Right kidney (tissue), 1 donor: ENCODE measurements around the gene PRIMA1.

Experiments
- DNase-seq: peaks from one replicate; pipeline ENCODE4 v3.0.0-alpha.2; 2016

The PRIMA1 gene

DNA sequence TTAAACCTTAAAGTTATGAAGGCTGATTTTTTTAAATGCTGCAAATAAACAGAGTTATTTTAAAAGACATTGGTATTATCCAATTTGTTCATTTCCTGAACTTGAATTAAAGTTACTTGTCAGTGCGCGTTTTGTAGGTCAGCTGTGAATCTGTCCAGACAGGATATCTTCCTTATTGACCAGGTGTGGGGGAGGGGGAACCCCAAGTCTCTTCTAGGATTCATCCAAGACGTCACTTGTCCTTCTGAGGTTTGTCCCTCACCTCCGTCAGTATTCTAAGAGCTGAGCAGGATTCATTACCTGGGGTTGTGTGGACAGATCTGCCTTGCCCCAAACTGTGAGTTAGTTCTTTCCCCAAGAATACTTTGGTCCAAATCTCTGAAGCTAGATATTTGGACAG is 8.8 kb upstream of the PRIMA1 start:
- DNase-seq = no peak

DNA sequence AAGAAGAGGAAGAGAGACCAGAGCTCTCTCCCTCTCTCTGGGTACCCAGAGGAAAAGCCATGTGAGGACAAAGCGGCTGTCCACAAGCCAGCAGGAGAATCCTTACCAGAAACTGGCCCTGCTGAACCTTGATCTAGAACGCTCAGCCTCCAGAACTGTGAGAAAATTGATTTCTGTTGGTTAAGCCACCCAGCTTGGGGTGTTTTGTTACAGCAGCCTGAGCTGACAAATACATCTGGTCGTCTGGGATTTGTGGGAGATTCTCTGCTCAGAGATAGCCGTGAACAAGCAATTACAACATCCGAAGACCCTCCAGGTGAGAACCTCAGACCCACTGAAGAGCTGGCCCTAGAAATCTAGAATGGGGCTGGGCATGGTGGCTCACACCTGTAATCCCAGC is 6.5 kb upstream of the PRIMA1 start:
- no peak for DNase-seq

DNA sequence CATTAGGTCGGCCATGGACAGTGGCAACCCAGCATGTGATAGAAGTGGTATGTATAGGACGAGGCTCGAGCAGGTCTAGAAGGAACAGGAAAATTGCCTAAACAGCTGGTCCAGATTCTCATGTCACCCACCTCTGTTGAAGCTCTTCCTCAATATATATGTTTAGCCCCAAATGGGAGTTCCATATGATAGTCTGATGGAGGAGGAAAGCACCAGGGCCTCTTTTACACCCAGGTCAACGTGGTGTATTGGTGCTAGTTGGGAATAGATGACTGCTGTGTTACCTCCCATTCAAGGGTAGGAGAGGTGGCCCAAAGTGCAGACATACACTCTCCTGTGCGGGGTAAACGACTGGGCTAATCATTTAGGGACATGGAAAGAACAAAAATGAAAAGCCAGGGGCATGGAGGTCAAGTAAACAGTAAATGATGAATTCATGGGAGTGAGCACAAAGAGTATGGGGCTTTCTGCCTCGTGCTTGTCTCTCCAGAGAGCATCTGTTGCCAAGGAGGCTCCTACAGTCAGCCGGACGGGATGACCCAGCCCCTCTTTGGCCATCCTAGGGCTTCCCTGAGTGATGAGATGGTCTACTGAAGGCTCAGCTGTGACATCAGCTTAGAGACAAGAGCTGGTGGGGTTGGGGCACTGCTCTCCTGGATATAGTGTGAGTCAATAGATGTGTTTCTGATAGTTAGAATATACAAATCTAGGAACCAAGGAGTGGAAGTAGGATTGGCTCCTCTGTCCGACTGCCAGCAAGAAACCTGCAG is 5.5 kb upstream of the PRIMA1 start:
- no peak for DNase-seq

DNA sequence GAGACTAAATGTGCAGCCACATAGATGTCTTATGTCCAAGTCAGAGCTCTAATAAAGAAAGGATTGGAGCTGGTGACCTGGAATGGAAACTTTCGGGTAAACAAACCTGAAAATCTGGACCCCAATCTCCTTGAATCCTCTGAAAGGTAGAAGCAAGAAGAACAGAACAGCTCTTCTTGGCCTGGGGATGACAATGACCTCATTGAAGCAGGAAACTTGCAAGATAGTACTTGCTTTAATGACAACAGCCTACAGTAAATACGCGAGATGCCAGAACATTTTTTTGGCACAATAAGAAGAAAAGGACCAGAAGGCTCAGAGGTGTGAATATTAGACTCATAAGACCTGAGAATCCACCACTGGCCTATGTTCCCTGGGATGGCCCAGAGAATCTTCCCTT is 4.1 kb upstream of the PRIMA1 start:
- no peak for DNase-seq

DNA sequence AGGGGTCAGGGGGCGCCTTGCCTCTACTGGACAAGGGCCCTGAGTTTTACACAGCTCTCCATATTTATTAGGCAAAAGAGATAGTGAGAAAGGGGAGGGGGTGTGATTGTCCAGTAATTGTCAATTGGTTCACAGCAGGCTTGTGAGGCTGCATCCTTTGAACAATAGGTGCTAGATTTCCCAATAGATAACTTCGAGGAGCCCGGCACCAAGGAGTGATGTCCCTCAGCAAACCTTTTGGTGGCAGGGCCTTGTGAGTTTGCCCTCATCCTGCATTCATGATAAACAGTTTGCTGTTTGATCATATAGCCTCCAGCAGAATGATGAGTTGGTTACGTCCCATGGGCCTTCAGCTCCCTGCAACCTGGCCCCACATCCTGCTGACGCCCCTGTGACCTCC is 2.7 kb upstream of the PRIMA1 start:
- no peak for DNase-seq

DNA sequence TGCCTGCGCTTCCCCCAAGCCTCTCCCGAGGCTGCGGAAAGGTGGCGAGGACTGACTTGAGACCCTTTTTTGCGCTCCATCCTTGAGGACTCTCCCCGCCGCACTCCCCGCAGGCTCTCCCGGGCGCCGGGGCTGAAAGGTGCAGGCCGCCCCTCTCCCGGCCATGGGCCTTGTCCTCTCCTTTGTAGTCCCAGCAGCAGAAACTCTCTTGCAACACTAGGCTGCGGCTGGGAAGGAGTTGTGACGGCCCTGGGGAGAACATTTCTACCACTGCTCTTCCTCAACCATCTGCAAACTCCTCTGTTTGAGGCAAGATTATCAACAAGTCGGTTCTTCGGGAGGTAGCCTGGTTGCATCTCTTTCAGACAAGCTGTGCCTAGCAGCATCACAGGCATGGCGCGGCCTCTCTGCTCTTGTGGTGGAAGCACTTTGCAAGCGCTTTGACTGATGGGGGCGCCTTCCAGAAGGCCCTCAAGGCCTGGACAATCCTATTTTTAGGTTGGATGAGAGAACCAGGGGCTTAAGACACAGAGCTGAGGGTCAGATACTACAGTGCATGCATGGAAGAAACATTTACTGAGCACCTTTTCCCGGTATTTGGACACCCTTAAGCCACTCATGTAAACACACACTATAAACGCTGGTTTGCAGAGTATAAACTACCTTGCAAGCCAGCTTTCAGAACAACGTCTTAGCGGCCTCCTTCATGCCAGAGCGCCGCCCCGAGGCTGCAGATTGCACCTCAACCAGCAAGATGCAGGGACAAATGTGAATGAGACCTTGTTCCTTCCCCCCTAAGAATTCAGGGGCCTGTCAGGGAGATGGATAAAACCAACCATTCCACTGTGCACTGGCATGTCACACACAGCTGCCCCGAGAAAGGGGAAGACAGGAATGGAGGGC is 1.2 kb upstream of the PRIMA1 start:
- DNase-seq = peak; percentile 65

DNA sequence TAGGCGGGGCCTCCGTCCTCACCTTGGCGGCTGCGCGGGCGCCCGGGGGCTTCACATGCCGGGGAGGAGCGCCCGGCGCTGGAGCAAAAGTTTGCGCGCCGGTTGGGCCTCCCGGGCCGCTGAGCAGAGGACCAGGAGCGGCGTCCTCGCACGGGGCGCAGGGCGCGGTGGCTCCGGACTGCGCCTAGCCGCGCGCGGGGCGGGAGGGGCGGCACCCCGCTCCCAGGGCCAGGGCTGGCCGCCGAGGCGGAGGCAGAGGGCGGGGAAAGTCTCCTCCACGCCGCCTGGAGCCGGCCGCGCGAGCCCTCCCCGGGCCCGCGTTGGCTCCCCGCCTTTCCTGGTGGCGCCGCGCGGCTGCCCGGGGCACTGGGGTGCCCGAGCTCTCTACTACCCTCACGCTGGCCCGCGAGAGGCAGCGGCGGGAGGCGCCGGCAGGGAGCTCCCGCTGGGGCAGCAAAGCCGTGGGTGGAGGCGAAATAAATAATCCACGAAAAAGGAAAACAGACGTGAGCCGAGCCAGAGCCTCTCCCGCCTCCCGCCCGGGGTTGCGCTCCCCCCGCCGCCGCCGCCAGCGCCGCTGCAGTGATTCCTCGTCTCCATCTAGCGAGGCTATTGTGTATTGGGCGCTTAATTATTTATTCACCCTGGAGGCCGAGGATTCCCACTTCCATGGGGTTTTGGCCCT is 400 bp upstream of the PRIMA1 start:
- DNase-seq = peak; percentile 80

DNA sequence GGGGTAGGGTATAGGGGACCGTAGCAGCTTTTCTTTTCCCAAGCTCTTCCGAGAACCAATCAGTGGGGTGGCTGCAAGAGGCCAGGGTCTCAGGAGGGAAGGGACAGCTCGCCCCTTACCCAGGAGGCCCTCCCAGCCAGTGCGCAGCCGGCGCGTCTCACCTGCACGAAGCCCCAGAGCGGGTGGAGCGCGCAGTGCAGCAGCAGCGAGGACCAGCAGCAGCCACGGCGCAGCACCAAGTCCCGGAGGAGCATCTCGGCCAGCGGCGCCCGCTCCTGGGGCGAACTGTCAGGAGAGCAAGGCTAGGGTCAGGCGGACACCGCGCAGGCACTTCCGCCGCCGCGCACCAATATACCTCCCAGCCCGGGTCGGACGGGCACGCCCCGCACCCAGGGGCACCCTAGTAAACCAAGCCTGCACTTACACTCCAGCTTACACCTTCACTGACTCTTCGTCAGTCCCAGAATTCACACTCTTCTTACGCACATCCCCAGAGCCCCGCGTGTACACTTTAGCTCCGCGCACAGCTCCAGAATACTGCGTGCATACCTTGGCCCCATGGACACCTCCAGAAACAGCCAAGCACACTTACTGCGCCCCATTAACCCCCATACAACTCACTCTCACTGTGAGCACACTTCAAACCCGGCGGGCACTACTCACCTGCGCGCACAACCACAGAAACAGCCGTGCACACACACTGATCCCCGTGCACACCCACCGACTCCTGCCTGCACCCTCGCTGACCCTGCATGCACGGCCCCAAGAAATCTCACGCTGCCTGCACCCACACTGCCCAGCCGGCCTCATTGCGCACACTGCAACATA is 606 bp downstream of the PRIMA1 start:
- peak; percentile 65 for DNase-seq

DNA sequence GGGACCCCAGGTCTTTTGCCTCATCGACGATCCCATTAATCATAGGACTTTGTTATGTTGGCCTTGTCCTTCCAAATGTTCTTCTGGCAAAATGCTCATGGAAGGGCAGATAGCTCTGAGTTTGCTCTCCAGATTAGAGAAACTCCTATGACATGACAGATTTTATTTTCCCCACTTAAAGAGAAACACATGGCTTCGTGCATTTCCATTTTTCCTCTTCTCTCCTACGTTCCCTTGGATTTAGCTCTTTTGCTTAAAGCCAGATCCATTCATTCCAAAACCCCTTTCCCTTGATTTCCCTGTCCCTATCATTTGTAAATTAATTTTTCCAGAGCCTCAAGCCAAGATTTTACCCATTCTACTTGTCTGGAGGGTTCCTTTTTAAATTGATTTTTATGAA is 2.9 kb downstream of the PRIMA1 start:
- DNase-seq = no peak

DNA sequence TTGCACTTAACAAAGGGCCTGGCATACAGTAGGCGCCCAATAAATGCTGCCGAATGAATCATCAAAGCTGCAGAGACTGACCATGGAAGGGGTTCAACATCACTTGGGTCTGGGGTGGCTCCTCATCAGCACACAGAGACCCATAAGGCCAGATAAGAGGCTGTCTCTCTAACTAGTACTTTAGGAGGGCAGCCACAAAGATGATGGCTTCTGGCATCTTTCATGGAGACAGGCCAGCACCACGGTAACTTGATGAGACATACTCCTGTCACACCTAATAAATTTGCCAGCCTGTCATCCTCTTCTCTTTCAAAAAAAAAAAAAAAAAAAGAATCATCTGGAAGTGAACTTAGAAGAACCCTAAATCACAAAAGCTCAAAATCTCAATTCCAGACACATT is 3.4 kb downstream of the PRIMA1 start:
- no peak for DNase-seq

DNA sequence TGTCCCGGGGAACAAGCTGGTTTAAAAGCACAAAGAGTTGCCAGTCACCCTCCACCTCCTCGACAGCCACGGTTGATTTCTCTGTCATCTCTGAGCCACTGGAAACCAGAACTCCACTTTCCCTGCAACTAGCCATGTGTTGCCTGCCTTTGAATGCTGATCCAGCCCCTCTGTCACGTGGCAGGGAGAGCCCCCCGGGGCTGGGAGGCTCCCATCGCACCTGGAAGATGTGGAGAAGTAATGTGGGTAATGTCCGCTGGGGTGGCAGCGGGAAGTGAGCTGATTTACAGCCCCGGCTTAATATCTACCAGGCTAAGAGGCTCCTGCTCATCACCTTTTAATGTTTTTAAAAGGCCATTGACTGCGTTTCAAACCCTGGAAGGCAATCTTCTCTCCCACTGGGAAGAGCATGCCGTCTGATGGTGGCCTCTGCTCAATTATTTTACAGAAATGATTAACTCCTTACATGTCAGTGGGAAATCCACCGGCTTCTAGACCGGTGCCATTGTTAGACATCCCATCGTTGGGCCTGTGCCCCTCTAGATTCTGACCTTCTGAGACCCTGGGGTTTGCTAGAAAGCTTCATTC is 7.4 kb downstream of the PRIMA1 start:
- no peak for DNase-seq

DNA sequence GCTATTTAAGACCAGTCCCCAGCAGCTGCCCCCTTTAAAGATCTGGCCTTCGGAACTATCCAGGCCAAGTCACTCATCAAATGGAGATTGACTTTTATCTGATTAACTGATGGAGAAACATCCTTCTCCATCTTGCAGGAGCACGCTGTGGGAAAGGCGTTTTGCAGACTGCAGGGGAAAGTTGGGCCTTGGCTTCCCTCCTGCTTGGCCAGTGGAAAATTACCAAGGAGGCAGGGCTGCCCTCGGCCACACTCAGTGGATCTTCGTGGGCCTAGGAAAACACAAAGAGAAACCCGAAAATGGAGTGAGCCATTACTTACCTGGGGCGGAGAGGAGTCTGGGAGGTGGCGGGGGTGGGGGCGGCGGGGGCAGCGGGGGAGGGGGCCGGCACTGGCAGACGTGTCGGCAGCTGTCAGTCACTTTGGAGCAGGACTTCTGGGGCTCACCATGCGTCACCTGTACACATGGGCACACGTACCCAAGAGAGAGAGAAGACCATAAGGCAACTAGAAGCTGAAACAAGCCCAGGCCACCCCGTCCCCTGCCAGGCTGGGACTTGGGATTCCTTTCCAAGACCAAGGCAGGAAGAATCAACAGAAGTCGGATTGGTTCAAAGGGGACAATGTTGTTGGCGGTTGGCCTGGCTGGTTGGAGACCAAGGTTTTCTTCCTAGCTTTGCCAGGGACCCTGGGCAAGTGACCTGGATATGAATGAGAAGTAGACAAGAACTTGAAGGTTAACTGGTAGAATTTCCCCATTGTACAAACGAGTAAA is 9.2 kb downstream of the PRIMA1 start:
- DNase-seq = no peak

DNA sequence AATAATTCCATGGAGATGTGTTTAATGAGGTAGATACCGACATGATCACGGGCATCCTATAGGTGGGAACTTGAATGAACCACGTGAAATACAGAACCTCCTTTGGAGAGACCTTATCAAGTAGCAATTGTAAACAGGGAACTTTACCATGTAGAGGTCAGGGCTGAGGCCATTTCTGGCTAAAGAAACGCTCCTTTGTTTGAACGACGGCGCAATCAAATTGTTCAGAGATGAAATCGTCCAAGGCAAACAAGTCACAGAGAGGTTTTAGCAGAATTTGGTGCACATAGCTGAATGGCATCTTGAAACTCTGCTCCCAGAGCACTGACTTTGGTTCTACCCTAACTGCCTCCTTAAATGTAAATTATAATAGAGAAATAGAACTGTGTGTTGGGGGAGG is 9.8 kb downstream of the PRIMA1 start:
- DNase-seq = no peak

DNA sequence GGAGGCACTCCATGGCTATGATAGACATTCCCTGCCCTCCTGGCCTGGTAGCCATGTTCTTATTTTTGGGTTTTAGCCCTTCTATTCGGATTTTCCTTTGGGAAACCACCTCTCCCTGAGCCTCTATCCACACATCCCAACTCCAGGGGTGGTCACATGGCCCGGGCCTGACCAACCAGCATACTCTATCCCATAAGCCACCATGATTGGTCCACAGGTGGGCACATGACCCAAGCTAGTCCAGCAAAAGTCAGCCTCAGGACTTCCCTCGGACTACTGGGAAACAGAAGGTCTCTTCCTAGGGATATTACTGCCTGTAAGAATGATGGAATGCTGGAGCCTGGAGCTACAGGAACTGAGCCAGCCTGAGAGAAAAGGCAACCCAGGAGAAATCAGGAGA is 12.5 kb downstream of the PRIMA1 start:
- no peak for DNase-seq

DNA sequence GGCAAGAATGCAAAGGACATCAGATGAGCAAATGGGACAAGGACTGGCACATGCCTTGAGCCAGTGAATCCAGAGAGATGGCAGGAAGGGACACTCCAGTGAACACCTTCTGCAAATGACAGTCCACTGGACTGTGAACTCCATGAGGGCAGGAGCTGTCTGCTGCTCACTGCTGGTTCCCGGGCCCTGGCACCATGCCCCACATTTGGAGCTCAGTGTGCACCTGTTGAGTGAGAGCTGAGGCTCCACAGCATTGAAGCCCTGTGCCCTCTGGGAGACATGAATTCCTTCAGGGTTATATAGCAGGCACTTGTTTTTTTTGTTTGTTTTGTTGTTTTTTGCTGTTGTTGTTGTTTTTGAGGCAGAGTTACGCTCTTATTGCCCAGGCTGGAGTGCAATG is 13.1 kb downstream of the PRIMA1 start:
- DNase-seq = no peak

DNA sequence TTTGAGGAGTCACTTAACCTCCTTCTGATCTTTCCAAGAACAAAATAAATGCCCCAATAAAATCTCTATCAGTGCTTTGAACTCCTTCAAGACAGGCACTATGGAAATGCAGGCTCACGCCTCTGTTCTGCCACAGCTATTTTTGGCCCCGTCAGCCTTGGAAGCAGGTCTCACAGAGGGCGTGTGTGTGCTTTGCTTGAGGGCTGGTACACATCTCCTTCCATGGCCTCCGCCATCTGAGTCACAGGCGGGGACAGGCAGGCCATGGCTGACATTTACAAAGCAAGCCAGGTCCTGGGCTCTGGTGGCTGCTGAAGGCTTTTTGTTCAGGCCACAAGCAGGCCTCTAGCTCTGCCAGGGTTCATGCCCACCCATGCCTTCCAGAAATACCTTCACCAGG is 16.0 kb downstream of the PRIMA1 start:
- DNase-seq = no peak

DNA sequence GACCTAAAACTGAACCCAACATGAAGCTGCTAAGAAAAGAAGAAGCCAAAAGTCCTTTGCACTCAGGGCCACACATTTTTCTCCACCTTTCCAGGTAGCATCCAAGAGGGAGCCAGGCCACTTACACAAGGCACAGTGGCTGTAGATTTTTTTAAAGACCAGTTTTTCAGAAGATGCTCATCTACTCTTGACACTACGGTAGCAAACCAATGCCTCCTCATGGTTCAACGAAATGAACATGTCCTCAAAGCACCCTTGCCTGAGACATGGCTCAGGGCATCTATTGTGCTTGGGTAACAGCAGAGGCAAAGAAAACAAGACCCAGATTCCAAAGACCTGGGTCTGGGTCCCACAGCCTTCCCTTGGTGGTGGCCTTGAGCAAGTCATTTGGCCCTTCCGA is 22.3 kb downstream of the PRIMA1 start:
- DNase-seq = no peak

DNA sequence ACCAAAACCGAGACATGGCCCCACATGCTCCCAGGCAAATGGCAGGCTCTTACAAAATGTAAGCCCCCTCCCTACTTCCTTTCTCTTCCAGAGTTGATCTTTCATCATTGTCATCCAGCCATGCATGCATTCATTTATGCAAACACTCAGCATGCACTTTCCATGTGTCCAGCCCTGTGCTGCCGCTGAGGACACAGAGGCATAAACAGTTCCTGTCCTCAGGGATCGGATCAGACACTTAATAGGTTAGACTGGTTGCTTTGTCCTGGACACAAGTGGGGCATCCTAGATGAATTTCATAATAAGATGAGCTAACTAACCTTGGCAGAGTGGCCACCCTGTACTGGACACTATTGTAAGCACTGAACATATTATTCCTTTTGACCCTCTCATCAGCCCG is 23.1 kb downstream of the PRIMA1 start:
- no peak for DNase-seq

DNA sequence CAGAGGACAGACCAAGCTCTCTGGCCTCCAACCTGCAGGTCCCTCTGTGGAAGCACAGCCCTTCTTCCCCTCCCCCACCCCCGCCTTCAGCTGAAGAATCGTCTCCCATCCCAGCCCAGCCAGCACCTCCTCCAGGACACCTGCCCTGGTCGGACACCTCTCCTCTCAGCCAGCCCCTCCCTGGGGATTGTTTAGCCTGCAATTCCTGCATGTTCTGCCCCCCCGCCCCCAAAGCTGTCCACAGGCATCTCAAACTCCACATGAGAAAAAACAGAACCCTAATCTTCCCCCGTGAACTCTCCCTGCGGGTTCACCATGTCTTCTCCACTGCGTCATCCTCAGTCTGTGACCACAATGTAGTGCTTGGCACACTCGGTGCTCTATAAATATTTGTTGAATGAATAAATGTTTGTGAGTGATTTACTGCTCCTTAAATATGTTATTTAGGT is 24.1 kb downstream of the PRIMA1 start:
- DNase-seq = no peak

DNA sequence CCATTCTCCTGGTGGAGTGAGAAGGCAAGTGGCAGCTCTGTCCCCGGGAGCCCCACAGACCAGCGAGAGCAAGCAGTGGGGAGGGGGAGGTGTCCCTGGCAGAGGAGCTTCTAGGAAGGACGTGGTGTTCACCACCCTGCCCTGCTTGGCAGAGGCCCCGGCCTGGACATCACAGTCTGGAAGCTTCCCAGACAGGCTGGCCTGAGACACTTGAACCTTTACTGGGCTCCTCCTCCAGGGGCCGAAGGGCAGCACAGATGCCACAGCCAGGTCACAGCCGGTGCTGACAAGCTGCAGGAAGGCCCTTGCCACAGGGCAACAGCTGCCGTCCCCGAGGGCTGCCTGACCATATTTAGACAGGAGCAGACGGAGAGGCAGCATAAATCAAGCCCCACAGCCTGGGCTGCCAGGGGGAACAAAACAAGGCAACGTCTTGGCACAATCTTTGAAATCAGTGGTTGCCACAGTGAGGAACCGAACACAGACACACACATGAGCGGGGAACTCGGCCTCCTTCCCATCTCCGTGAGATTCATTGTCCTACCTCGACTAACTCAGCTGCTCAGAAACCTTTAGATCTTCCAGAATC is 28.5 kb downstream of the PRIMA1 start:
- DNase-seq = peak; percentile 22

DNA sequence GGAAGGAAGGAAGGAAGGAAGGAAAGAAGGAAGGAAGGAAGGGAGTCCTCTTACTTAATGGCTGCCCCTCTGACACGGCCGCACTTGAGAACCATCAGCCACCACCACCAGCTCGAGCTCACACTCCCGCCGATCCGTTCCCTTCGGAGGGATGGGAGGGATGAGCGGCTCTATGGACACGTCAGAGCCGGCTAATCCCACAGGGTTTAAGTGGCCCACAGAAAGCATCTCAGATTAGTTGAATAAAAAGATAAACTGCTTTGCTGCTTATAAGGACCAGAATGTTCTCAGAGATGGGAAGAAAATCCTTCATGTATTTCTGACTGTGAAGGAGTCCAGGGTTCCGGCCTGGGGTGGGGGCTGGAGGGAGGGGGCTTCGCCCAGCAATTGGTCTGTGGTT is 31.1 kb downstream of the PRIMA1 start:
- no peak for DNase-seq
